ENCODE data around the gene ZNF248. TPM values are rescaled to one million over a fixed set of nuclear protein-coding genes. Genes with fewer than 3 reads are reported as not detected.

ZNF248 gene
- 10 to 100 TPM in 1 of 4 donors, 1 to 10 TPM in 3; 4.7 to 17.2 (median 8.3) TPM for total RNA-seq

GRCh38 chr10:37857287-37858211 is at the start of gene ZNF248:
ZNF248 (minus strand) TSS chr10:37857610; CDS start chr10:37856310, 1,300 bp downstream.
- TF ChIP-seq CTCF (IDR thresholded peaks at IDR 0.05) = no peak
- DNase-seq (ENCODE audit: low spot score) (peak; percentile 80), ATAC-seq (ENCODE audit: low FRiP score) (peak; percentile 99)

GRCh38 chr10:37906382-37906781 is 49.0 kb upstream of the ZNF248 start:
- DNase-seq (ENCODE audit: low spot score) (no peak), ATAC-seq (ENCODE audit: low FRiP score) (no peak)
- TF ChIP-seq CTCF (IDR thresholded peaks at IDR 0.05) = no peak

DNA sequence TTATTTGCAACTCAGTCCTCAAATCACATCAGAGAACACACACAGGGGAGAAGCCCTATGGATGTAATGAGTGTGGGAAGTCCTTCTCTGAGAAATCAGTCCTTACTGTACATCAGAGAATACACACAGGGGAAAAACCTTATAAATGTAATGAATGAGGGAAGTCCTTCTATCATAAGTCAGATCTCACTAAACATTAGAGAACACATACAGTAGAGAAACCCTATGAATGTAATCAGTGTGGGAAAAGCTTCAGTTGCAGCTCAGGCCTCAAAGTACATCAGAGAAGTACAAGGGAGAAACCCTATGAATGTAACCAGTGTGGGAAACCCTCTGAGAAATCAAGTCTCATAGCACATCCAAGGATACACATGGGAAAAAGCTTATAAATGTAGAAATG is 39.0 kb upstream of the ZNF248 start:
- no peak for ATAC-seq (ENCODE audit: low FRiP score)
- DNase-seq (ENCODE audit: low spot score) = no peak
- TF ChIP-seq CTCF (IDR thresholded peaks at IDR 0.05) = no peak

- DNase-seq (ENCODE audit: low spot score) (no peak), ATAC-seq (ENCODE audit: low FRiP score) (no peak)
- TF ChIP-seq CTCF (IDR thresholded peaks at IDR 0.05) = no peak
Measured at GRCh38 chr10:37895674-37896073, 38.3 kb upstream of the ZNF248 start.

GRCh38 chr10:37885850-37886249 is 28.4 kb upstream of the ZNF248 start:
- no peak for DNase-seq (ENCODE audit: low spot score)
- no peak for ATAC-seq (ENCODE audit: low FRiP score)
- no peak for TF ChIP-seq CTCF (IDR thresholded peaks at IDR 0.05)

- DNase-seq (ENCODE audit: low spot score) (no peak), ATAC-seq (ENCODE audit: low FRiP score) (no peak)
- TF ChIP-seq CTCF (IDR thresholded peaks at IDR 0.05) = no peak
Measured at GRCh38 chr10:37872955-37873354, 15.5 kb upstream of the ZNF248 start.

DNA sequence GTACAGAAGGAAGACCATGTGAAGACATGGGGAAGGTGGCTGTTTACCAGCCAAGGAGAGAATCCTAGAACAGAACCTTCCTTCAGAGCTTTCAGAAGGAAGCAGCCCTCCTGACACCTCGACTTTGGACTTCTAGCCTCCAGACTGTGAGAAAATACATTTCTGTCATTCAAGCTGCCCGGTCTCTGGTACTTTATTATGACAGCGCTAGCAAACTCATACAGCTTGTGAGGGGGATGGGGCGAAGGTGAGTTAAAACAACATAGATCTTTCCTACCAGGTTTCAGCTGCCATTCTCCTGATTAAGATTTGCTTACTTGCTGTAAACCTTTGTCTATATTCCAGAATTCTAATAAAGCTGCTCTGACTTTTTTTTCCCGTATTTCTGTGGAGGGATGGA is 14.9 kb upstream of the ZNF248 start:
- no peak for ATAC-seq (ENCODE audit: low FRiP score)
- DNase-seq (ENCODE audit: low spot score) = no peak
- TF ChIP-seq CTCF (IDR thresholded peaks at IDR 0.05) = no peak

Data from omental fat pad (tissue), 4 donors.